HG03108 (cell line): ENCODE measurements around the gene RNASEH1.

Source experiments
- ATAC-seq: cut with Tn5 transposase; IDR thresholded peaks from one replicate; pipeline ENCODE4 v1.9.1; 2021; ENCODE audit warnings: moderate library complexity; ENCODE audit not compliant: unreplicated experiment

Gene RNASEH1, protein sequence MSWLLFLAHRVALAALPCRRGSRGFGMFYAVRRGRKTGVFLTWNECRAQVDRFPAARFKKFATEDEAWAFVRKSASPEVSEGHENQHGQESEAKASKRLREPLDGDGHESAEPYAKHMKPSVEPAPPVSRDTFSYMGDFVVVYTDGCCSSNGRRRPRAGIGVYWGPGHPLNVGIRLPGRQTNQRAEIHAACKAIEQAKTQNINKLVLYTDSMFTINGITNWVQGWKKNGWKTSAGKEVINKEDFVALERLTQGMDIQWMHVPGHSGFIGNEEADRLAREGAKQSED

DNA sequence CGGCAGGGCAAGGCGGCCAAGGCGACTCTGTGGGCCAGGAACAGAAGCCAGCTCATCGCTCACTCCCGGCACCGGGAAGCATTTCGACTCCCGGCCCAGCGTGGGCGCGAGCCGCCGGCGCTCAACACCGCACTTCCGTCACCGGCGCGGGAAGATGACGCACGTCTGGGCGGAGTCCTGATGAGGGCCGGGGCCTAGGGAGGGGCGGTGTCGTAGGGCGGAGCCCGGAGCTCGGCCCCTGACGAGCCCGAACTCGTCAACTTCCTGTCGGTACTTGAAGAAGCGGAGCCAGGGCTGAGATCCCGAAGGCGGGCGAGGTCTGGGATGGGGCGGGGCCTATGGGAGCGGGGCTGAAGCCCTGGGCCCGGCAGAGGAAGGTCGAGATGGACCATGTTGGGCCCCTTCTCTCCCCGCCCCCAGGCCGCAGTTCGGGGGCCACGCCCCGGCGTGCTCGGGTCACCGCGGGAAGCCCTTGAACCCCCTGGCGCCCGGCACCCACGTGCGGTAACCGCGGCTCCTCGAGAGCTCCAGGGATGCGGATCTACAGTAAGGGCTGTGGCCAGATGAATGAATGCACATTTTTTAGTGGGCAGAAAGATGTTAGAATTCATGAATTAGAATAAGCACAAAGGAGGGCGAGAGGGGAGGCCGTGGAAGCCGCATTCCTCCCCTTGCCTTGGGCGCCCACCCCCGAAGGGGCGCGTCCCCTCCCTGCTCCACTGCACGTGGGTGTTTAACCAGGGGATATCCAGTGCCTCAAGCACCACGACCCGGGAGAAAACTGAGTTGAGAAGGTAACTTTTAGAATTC is at the start of gene RNASEH1:
Gene RNASEH1, minus strand, starts transcription at position 129 of the 810 bp plus-strand sequence. Its CDS starts 73 bp downstream, at position 56.
- peak; percentile 95 for ATAC-seq

DNA sequence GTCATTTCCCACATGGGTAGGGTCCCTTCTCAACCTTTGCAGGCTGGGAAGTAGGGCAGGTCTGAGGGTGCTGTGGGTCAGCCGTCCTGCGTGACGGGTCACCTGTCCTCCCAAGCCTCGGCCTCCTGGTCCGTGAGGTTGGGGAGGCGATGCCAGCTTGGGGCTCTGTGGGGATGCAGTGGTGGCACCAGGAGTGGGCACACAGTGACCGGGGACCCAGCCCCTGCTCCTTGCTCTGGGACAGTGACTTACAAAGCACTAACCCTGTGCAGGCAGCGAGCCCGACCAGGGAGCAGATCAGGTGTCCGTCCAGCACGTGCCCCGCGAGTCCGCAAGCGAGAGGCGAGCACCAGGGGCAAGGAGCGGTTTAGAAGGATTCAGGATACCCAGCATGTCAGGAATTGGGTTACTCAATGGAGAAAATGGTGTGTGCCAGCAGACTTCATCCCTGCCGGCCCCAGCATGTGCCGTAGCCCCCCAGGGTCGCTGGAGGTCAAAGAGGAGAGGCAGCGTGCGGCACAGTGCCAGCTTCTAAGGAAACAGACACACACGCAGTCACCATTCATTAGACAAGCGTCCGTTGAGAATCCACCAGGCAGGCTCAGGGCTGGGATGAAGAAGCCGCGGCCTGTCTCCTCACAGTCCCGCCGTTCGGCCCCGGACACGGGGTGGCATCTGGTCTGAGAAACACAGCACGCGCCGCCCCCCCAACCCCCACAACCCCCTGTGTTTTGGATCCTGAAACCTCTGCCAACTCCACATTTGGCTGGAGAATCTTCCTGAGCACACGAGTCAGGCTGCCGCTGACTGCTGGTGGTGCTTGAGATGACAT is 48.5 kb upstream of the RNASEH1 start:
- ATAC-seq, result no peak

GRCh38 chr2:3606028-3606369 is 47.9 kb upstream of the RNASEH1 start:
- ATAC-seq, result no peak

GRCh38 chr2:3604991-3605961 is 47.1 kb upstream of the RNASEH1 start:
- ATAC-seq, result no peak

DNA sequence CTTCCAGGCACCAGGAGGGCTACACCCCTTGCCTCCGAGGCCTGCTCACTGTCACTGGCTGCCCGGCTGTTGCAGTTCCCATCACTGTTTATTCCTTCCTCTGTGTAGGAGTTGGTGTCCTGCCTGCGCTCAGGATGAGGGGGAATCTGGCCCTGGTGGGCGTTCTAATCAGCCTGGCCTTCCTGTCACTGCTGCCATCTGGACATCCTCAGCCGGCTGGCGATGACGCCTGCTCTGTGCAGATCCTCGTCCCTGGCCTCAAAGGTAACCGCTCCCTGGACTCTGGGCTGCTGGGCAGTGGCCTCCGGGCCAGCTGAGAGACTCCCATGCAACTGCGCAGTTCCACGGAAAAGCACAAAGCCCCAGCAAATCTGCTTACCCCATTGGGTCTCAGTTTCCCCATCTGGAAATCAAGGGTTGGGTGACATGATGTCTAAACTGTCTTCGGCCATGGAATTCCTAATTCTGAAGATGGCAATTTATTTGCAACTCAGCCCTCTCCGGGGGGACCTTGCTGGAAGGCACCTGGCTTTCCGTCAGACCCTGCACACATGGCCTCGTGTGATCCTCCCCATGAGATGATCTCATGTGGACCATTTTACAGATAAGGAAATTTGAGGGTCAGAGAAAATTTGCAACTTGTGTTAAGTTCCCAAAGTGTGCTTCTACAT is 46.2 kb upstream of the RNASEH1 start:
- ATAC-seq, result no peak

GRCh38 chr2:3603536-3604206 is 45.5 kb upstream of the RNASEH1 start:
- no peak for ATAC-seq

DNA sequence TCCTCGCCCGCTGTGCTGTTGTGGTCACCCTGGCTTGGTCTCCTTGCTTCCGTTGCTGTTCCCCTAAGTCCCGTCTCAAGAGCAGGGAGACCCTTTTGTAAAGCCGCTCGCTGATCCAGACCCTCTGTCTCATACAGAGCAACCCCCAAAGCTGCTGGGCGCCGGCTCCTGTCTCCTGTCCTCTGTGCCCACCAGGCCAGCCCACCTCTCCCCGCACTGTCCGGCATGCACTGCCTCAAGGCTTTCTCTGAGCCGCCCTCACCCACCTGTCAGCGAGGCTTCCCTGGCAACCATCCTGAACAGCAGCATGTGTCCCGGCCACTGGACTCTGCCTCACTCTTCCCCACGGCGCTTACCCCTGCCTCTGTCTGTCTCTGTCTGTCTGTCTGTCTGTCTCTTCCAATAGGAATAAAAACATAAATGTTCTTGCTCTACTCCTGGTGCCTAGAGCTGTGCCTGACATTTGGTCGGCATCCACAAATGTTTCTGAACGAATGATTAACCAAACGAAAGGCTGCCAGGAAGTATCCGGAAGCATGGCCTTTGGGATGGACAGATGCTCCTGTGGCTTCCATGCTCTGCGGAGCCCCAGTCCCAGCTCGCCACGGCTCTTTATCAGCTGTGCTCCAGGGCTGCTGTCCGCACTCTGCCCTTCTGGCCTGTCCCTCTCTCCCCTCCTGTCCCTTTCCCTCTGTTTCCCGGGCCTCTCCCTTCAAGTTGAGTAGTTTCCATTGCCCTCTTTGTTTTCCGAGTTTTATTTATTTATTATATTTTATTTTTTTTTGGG is 44.6 kb upstream of the RNASEH1 start:
- no peak for ATAC-seq

DNA sequence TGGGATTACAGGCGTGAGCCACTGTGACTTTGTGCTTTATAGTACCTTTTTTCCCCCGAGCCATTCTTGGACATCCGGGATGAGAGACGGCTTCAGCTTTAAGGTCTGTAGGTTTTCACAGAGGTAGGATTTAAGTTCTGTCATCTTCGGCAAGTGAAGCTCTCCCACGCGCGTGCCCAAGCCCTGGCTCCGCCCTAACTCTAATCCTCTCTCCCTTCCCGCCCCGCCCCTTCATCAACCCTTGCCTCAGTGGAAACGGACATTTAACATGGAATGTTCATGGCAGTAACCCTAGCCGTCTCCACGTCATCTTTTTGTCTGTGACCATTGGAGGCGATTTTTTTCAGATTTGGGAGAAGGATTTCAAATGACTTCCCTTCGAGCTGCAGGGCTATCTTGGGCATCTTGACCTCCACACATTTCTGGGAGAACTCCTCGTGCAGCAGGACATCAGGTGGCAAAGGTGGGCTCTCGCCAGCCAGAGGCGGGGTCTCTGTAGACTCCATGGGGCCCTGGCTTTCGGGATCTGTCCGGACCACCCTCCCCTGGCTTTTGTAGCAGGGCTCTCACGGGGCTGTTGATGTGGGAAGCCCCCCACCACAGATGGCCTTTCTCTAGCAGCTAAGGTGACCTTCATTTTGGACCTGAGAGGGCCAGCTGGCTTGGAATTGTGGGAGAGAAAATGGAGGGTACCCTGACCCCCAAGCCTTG is 43.6 kb upstream of the RNASEH1 start:
- no peak for ATAC-seq

DNA sequence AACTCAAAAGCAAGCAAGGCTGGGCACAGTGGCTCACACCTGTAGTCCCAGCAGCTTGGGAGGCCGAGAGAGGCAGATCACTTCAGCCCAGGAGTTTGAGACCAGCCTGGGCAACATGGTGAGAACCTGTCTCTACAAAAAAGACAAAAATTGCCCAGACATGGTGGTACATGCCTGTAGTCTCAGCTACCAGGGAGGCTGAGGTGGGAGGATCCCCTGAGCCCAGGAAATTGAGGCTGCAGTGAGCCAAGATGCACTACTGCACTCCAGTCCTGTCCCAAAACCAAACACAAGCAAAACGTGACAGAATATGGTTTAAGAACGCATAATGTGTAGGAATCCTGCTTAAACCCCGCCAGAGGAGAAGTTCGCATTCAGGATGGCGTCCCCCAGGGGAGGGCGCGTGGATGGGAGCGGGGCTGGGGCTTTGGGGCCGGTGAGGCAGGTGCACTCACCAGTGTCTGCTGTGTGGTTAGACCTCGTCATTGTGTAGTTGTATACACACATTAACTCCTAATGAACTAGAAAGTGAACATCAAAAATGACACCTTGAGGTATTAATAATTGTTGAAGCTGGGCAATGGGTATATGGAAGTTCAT is 42.2 kb upstream of the RNASEH1 start:
- no peak for ATAC-seq

- no peak for ATAC-seq
Measured at GRCh38 chr2:3598912-3599854, 41.0 kb upstream of the RNASEH1 start.

DNA sequence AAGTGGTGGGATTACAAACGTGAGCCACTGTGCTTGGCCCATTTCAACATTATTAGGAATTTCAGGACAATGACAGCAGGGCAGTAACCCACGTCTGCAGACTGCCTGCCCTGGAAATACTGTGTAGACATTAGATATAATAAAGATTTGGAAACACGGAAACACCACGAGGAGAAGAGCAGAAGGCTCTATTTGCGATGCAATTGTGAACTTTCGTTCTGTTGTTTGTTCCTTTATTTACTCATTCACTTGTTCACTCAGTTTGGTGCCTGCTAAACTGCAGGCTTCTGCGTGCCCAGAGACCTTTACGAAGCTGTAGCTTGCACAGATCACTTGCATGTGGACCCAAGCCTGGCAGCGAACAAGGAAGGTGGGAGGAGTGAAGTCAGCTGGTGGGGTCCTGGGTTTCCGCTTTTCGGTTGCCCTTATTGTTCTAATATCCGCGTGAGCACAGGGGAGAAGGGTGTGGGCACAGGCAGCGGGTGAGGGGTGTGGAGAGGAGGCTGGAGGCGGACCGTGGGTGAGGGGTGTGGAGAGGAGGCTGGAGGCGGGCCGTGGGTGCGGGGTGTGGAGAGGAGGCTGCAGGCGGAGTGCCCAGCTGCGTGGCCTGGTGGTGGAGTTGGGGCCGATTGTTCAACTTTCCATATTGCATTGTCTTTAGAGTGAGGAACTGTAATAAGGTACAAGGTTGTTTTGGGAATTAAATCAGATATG is 40.2 kb upstream of the RNASEH1 start:
- ATAC-seq, result no peak

DNA sequence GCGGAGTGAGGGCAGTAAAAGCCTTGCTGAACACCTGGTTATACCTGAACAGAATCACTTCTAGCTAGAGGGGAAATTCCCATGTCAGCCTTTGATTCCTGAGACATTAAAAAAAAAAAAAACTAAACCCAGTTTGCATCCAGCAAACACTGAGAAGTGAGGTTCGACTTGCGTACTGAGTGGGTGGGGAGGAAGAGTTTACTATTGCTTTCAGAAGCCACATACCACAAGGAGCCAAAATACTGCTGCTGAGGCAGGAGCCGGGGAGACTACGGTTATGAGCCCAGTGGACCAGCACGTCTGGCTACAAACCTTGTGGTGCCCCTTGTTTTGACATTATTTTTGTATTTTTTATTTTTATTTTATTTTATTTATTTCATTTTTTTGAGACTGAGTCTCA is 39.4 kb upstream of the RNASEH1 start:
- peak; percentile 44 for ATAC-seq

DNA sequence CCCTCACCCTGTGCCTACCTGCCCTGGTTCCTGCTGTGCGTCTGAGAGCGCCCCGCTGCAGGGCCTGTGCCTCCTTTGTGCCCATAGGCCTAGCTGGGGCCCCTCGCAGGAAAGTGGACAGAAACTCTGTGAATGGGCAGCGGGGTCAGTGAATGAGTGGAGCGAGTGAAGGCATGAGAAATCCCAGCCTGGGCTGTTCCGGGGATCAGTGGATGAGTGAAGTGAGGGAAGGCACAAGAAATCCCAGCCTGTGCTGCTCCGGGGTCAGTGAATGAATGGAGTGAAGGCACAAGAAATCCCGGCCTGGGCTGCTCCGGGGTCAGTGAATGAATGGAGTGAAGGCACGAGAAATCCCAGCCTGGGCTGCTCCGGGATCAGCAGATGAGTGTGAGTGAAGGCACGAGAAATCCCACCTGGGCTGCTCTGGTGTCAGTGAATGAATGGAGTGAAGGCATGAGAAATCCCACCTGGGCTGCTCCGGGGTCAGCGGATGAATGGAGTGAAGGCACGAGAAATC is 38.8 kb upstream of the RNASEH1 start:
- ATAC-seq, result no peak

DNA sequence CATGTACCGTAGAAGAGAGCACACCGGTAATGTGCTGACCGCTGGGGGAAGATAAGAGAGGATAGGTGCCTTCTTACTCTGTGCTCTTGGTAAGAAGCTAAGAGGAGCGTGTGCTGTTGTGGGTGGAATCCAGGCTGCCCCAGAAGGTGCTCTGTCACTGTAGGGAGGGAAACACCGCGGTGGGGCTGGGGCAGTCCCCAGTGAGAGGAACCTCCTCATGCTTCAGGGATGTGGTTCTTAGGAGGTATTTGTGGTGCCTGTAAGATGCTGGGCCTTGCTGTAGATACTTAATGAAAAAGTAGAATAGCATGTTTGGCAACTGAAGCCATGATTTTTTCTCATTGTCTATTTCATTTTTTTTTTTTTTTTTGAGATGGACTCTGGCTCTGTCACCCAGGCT is 37.9 kb upstream of the RNASEH1 start:
- peak; percentile 81 for ATAC-seq

GRCh38 chr2:3595404-3595803 is 37.3 kb upstream of the RNASEH1 start:
- ATAC-seq, result no peak
